Measurements from ENCODE around the gene MINDY3.

GRCh38 chr10:15829495-15829894 lies 30.8 kb downstream of the MINDY3 start:
- TF ChIP-seq CTCF (IDR thresholded peaks at IDR 0.05) = no peak
- TF ChIP-seq FOXP4 (CRISPR knock-in tag; IDR thresholded peaks at IDR 0.05) = no peak
- TF ChIP-seq ZBTB21 (CRISPR knock-in tag; IDR thresholded peaks at IDR 0.05; ENCODE audit: borderline replicate concordance) = no peak
- TF ChIP-seq NFYB (CRISPR knock-in tag; conservative IDR thresholded peaks at IDR 0.05; ENCODE audit: low read depth) = no peak
- TF ChIP-seq ZSCAN18 (CRISPR knock-in tag; IDR thresholded peaks at IDR 0.05) = no peak
- TF ChIP-seq ATF6 (CRISPR knock-in tag; IDR thresholded peaks at IDR 0.05) = no peak

Measured in WTC11 (cell line).